Measurements from ENCODE around the gene LTB. TPM values are rescaled to one million over a fixed set of nuclear protein-coding genes. Genes with fewer than 3 reads are reported as not detected.
A peak's percentile ranks its signal among the peaks of the same experiment; 100 is the strongest.
"Not testable (repeated sequence)": the region's sequence is repeated elsewhere in the genome, so short reads cannot be mapped to it uniquely, and the experiment has no call there.

The LTB gene
- total RNA-seq, 1 donor from 2014 or later, result 4.9 TPM

DNA sequence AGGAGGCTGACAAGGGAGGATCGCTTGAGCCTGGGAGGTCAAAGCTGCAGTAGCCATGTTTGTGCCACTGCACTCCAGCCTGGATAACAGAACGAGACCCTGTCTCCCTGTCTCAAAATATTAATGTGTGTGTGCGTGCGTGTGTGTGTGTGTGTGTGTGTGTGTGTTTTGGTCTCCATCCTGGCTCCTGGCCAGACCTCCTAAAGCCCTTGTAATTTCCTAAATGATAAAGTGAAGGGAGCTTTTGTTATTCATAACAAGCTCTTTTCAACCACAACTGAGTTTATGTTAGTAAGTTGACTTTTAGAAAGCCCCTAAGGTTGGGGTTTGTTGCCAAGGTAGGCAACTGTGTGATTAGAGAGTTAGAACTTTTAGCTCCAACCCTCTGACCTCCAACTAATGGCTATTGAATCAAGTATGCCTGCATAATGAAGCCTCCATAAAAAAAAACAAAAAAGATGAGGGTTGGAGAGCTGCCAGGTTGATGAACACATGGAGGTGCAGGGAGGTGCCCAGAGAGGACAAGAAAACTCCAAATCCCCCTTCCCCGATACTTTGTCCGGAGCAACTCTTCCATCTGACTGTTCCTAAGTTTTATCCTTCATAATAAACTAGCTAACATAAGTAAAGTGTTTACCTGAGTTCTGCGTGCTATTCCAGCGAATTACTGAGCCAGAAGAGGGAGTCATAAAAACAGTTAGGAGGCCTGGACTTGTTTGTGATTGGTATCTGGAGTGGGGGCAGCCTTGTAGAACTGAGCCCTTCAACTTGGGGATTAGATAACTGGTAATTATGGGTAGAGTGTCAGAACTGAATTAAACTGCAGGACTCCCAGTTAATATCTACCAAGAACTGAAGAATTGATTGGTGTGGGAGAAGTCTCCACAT is 27.5 kb upstream of the LTB start:
- no peak for DNase-seq (ENCODE audit: low spot score)

DNA sequence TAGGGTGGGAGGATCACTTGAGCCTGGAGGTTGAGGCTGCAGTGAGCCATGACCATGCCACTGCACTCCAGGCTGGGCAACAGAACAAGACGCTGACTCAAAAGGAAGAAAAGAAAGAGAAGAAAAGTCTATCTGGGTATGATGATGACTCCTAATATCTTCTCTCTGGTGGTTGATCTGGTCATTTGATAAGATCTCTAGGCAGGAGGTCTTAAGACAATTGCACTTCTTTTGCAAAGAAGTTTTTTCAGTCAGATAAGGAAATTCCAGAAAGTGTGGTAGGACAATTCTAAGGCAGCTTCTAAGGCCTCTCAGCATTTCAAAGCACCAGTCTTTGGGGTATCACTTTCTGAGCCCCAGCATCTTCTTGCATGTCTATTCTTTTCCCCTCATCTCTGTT is 25.1 kb upstream of the LTB start:
- no peak for DNase-seq (ENCODE audit: low spot score)

DNA sequence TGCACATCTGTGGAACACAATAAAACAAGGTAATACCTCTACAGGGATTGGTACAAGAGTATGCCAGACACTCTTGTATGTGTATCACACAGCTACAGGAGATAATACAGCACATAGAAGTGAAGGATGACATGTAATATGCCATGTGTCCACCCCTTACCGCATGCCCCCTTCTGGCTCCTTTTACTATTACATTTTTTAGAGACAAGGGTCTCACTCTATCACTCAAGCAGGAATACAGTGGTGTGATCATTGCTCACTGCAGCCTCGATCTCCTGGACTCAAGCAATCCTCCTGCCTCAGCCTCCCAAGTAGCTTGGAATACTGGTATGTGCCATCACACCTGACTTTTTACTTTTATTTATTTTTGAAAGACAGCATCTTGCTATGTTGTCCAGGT is 14.8 kb upstream of the LTB start:
- DNase-seq (ENCODE audit: low spot score), result no peak

DNA sequence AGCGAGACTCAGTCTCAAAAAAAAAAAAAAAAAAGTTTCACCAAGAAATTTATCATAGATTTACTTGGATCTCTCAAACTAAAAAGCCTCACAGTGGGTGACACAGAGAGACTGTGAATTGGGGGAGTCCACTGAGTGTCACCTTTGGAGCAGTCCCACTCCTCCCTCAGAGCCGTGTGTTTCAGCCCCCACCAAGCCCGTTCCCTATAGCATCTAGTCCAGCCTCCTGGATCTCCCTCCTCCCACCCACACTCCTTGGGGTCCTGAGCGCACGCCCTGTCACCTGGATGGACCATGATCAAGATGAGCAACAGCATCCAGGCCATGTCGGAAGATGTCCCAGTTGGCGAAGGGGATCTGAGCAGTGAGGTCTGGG is 10.2 kb upstream of the LTB start:
- no peak for DNase-seq (ENCODE audit: low spot score)

DNA sequence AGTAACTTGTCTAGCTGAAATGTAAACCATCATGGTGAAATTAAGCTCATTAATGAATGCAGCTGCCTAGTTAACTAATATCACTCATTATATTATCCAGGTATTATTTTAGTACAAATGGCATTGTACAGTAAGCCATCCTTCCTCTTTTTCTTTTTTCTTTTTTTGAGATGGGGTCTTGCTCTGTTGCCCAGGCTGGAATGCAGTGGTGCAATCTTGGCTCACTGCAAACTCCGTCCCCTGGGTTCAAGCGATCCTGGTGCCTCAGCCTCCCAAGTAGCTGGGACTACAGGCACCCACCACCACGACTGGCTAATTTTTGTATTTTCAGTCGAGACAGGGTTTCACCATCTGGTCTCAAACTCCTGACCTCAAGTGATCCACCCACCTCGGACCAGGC is 8.5 kb upstream of the LTB start:
- DNase-seq (ENCODE audit: low spot score), result not testable (repeated sequence)

DNA sequence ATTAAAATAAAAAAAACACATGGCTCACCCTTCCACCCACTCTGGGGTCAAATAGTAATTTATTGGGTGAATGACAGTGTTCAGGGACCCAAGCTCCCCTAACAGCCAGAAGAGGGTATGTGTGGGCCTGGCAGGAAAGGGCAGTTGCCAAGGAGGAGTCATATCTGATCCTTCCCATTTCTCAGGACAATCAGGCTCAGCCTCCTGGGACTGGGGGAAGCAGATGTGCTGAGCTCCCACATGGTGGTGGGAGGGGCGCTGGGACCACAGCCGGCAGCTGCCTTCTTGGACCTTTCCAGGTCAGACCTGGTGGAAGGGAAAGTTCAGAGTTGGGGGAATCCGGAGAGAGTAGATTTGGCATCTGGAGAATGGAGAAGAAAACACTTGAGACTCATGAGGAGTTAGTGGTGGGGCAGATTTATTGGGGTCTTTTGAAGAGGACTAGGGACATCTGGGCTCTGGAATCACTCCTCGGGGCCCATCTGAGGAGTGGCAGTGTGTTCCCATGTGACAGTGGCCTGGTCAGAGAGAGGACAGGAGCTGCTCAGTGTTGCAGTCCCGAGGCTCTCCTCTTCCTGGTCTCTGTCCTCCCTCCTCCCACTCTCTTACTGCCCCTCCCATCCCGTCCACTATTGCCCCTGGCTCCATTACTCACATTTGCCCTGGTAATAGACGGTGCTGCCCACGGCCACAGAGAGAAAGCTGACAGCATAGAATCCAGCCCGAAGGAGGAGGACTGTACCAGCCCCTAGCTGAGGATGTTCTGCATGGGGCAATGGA is 6.8 kb upstream of the LTB start:
- no peak for DNase-seq (ENCODE audit: low spot score)

DNA sequence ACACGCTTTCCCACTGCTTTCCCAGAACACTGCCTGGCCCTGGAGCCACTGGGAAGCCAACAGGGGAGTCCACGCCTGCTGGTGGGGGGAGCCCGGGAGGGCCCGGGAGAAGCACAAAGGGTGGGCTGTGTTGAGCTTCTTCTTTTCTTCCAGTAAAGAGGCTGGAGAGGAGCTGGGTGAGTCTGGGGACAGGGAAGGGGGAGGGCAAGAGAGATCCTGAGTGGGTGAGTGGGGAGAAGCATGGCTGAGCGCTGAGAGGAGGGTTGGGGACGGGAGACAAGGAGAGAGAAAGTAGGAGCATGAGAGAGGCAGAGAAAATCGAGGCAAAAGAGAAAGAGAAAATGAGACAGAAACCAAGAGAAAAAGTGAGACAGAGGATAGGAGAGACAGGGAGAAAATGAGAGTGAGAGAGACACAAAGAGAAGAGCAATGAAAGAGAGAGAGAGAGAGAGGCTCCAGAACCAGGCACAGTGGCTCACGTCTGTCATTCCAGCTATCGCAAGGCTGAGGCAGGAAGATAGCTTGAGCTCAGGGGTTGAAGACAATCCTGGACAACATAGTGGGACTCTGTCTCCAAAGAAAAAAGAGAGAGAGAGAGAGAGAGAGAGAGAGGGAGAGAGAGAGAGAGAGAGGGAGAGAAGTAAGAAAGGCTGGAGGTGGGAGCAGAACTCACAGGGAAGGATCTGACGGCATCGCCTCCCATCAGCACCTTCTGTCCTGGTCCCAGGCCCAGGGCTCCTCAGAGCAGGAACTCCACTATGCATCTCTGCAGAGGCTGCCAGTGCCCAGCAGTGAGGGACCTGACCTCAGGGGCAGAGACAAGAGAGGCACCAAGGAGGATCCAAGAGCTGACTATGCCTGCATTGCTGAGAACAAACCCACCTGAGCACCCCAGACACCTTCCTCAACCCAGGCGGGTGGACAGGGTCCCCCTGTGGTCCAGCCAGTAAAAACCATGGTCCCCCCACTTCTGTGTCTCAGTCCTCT is 5.9 kb upstream of the LTB start:
- DNase-seq (ENCODE audit: low spot score), result no peak

DNA sequence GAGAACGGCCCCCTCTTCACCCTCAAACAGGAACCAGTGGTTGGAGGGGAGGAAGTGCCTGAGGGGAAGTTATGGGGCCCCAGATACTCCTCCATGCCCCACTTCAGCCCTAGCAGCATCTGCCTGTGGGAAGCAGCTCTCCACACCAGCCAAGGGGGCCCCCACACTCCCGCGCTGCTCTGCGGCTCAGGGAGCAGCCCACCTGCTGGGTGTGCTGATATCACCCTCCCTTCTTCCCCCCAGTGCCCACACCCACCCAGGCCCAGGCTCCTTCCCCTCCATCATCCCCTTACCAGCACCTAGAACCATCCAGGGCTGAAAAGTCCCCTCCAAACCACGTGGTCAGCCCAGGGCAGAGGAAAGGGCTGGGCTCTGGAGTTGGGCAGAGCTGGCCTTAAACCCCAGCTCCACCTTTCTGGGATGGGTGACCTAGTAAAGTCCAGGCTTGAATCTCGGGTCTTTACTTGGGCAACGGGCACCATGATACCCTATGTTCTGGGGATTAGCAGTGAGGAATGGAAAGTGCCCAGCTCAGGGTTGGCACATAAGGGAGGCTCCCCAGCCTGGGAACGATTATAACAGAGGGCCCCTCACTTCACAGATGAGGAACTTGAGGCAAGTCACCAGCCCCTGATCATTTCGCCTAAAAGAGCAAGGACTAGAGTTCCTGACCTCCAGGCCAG is 4.5 kb upstream of the LTB start:
- no peak for DNase-seq (ENCODE audit: low spot score)

DNA sequence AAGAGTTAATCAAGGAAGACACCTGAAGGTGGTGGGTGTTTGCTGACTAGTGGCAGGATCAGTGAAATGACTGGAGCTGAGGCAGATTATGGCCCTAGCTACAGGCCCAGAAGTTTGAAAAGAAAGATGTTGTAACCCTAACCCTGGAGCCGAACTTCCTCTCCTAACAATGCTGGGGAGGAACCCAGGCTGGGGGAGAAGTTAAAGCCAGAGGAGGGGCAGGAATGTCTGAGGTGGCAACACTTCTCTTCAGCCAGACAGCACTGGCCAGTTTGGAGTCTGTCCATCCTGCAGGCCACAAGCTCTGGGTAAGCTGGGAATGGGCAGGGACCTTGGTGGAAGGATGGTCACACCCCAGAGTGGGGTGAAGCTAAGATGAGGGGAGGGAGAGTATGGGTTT is 3.8 kb upstream of the LTB start, which contains the start of gene LST1:
LST1 (plus strand) TSS at position 270 of the 400 bp plus-strand sequence. CDS start 1,023 bp downstream, outside the sequence.
- no peak for DNase-seq (ENCODE audit: low spot score)

DNA sequence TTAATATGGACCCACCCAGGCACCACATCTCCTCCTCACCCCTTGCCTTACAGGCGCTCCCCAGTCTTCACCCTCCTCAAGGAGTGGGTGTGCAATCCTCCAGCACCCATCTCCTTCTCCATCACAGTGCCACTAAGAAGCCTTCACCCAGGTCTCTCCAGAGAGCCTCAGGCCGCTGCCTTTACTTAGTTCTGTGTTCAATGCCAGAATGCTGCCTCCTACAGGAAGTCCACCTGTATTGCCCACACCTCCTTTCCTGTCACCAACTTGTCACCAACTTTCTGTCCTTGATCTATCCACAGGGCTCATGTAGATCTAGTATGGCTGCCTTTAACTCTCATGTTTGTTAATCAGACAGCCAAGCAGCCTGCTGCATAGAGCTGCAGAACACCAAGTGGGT is 3.3 kb upstream of the LTB start:
- DNase-seq (ENCODE audit: low spot score), result no peak

DNA sequence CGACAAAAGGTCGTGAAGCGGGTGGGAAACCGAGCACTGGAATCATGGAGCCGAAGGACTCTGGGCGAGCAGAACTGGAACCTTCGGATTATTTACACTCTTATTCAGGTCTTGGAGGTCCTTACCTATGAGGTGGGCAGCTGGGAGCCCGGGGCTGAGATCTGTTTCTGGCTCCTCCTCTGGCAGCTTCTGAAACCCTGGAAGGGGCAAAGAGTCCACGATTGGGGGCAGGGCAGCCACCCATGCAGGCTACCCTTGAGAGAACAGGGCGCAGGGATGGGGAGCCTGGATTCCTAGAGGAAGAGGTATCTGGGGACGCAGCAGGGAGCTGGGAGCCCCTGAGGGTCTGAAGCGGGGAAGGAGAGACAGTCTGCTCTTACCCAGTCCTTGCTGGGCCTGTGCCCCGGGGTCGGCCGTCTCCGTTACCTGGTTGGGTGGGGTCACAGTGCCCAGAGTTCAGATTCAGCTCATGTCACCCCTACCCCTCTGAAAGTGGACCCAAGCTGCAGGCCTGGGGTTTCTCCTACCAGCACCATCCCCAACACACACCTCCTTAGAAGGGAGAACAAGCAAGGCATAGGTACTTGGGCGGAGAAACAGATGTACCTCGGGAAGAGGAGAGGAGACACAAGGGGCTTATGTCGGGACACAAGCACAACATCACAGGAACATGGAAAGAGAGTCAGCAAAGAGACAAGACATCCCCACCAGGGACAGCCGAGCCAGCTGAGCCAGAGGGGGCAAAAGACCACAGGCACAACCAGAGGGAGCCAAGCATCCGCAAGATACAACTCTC is 592 bp downstream of the LTB start:
- no peak for DNase-seq (ENCODE audit: low spot score)

DNA sequence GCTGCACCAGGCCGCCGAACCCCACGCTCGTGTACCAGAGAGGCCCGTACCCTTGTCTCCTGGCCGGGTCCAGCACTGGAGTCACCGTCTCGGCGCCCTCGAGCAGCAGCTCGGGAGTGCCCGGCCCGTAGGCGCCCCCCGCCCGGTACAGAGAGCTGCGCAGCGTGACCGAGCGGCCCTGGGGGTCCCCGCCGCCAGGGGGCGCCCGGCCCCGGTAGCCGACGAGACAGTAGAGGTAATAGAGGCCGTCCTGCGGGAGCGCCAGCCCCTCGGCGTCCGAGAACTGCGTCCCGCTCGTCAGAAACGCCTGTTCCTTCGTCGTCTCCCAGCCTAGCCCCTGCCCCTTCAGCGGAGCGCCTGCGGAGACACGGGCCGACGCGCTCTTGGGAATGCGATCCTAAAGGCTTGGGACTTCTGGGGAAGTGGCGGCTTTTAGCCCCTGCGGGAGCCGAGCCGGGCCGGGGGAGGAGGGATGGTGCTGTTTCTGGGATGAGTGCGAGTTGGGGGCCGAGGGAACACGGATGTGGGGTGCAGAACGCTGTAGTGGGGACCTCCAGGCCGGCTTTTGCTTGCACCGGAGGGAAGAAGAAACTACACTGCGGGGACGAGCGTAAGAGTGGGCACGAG is 1.3 kb downstream of the LTB start:
- DNase-seq (ENCODE audit: low spot score), result peak; percentile 88

DNA sequence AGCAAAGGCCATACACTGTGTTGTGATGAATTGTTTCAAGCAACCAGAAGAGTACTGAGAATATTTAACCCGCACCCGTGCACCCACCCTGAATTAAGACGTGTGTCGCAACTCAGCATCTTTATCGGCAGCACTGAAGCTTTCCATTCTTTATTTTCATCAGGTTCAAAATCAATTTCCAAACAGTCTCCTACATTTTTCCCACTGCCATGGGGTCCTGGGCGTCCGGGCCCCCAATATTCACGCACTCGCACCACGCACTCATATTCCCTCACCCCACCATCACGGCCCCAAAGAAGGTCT is 1.8 kb downstream of the LTB start:
- DNase-seq (ENCODE audit: low spot score), result no peak

DNA sequence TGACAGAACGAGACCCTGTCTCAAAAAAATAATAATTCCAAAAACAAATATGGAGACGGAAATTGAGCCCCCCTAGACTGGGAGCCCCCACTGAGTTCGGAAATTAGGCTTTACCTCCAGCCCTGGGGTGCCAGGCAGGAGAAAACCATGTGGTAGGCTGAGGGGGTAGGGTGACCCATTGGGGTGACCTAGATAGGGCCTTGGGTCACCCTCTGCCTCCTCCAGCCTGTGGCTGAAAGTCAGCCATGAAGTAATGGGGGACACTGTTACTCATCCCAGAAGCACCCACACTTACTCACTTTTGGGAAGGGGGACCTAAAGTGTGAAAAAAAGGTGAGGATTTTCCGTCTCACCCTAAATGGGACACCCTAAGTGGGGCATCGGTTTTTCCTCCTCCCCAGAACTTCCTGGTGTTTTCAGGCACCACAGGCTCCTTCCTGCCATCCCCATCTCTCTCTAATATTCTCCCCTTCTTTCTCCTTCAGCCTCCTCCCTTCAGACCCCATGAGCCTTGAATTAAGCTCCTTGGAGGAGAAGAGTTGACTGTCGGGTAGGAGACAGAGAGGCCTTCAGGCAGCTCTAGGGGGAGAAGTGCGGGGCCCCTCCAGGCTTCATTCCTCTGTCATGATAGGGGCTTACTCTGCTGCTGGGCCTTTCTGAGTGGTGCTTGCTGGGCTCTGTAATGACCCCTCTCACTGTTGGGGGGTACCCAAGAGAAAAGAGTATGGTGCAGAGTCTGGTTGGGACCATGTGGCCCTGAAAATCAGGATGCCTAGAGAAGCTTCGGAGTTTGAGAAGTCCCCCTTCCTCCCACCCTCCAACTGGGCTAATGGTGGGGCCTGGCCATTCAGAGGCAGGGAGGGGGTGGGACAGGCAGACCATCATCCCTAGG is 2.4 kb downstream of the LTB start:
- DNase-seq (ENCODE audit: low spot score), result no peak

DNA sequence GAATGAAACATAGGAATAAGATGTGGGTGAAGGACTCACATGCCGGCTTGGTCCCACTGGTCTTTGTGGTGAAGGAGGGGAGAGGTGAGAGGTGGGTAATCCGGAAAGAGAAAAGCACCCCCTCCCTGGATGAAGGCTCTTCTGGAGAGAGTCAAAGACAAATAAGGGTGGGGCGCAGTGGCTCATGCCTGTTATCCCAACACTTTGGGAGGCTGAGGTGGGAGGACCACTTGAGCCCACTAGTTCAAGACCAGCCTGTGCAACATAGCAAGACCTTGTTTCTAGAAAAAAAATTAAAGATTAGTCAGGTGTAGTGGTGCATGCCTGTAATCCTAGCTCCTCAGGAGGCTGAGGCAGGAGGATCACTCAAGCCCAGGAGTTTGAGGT is 3.1 kb downstream of the LTB start:
- DNase-seq (ENCODE audit: low spot score), result no peak

DNA sequence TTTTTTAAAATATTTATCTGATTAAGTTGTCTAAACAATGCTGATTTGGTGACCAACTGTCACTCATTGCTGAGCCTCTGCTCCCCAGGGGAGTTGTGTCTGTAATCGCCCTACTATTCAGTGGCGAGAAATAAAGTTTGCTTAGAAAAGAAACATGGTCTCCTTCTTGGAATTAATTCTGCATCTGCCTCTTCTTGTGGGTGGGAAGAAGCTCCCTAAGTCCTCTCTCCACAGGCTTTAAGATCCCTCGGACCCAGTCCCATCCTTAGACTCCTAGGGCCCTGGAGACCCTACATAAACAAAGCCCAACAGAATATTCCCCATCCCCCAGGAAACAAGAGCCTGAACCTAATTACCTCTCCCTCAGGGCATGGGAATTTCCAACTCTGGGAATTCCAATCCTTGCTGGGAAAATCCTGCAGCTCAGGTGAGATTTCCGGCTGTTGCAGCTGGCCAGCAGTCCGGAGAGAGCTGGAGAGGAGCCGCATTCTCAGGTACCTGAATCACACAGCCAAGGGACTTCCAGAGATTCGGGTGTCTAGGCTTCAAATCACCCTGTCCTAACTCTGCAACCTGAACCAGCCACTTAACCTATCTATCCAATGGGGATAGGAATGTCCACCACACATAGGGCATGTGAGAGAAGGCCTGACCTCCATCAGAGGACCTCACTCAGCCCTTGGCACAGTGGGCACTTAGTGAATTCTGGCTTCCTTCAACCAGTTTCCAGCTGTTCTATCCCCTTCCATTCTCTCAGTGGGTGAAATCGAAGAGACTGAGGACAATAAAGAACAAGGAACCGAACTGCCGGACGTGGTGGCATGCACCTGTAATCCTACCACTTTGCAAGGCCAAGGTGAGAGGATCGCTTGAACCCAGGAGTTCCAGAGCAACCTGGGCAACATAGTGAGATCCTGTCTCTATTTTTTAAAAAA is 3.8 kb downstream of the LTB start:
- no peak for DNase-seq (ENCODE audit: low spot score)

DNA sequence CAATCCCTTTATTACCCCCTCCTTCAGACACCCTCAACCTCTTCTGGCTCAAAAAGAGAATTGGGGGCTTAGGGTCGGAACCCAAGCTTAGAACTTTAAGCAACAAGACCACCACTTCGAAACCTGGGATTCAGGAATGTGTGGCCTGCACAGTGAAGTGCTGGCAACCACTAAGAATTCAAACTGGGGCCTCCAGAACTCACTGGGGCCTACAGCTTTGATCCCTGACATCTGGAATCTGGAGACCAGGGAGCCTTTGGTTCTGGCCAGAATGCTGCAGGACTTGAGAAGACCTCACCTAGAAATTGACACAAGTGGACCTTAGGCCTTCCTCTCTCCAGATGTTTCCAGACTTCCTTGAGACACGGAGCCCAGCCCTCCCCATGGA is 4.7 kb downstream of the LTB start:
- no peak for DNase-seq (ENCODE audit: low spot score)

All from mucosa of gallbladder (tissue), 1 donor.